Astrocyte of the spinal cord (primary cell): ENCODE results near the gene ELF2.

Source experiments
- DNase-seq: peaks from one replicate; pipeline ENCODE4 v3.0.0; 2011; ENCODE audit warnings: low read depth, low spot score
- H3K4me3 ChIP-seq: 2 replicates; pipeline ENCODE4 v1.5.1; 2011; ENCODE audit warnings: low read depth, mild to moderate bottlenecking, low read length, moderate library complexity
- in situ Hi-C: cut with HindIII; loops from 2 replicates; pipeline ENCODE4 v1.10.0; 2017; ENCODE audit warnings: low sequenced_read_pairs
- TF ChIP-seq, protein P1 (sequence below): IDR thresholded peaks from 2 replicates; pipeline ENCODE4 v1.5.1; 2012; ENCODE audit warnings: low read depth, mild to moderate bottlenecking, low read length, inconsistent platforms

ELF2 gene

DNA sequence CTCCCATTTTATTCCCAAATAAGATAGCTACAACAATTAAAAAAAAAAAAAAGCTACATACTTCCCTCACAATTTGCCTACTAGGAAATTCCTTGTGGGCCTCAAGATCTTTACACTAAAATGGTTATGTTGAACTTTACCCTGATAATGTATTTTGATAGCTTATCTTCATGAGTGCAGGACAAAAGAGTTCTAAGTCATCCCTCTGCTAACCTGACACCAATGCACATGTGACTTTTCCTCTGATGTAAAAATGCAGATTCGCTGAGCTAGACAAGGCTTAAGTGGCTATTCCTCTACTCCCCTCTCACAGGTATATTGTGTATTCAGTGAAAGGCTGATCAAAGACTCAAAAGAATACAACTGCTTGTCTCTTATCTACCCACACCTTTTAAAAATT, 22.5 kb downstream of the ELF2 start:
- no peak for DNase-seq
- in situ Hi-C loops: no loop called here
- H3K4me3 ChIP-seq: no peak overlapping the region
- TF ChIP-seq, protein P1, sequence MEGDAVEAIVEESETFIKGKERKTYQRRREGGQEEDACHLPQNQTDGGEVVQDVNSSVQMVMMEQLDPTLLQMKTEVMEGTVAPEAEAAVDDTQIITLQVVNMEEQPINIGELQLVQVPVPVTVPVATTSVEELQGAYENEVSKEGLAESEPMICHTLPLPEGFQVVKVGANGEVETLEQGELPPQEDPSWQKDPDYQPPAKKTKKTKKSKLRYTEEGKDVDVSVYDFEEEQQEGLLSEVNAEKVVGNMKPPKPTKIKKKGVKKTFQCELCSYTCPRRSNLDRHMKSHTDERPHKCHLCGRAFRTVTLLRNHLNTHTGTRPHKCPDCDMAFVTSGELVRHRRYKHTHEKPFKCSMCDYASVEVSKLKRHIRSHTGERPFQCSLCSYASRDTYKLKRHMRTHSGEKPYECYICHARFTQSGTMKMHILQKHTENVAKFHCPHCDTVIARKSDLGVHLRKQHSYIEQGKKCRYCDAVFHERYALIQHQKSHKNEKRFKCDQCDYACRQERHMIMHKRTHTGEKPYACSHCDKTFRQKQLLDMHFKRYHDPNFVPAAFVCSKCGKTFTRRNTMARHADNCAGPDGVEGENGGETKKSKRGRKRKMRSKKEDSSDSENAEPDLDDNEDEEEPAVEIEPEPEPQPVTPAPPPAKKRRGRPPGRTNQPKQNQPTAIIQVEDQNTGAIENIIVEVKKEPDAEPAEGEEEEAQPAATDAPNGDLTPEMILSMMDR: no peak

DNA sequence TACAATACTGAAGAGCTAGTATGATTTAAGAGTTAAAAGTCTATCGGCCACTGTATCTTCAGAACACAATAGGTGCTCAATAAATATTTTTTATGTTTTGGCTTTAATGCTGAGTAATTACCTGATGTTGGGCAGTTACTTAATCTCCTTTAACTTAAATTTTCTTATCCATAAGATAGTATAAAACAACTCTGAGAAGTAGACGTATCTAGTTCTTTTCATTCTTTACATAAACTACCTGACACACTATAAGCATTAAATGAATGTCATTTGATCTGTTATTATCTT, 22.9 kb downstream of the ELF2 start:
- H3K4me3 ChIP-seq: no peak overlapping the region
- TF ChIP-seq, protein P1: no peak
- in situ Hi-C loops: no loop called here
- DNase-seq: no peak

DNA sequence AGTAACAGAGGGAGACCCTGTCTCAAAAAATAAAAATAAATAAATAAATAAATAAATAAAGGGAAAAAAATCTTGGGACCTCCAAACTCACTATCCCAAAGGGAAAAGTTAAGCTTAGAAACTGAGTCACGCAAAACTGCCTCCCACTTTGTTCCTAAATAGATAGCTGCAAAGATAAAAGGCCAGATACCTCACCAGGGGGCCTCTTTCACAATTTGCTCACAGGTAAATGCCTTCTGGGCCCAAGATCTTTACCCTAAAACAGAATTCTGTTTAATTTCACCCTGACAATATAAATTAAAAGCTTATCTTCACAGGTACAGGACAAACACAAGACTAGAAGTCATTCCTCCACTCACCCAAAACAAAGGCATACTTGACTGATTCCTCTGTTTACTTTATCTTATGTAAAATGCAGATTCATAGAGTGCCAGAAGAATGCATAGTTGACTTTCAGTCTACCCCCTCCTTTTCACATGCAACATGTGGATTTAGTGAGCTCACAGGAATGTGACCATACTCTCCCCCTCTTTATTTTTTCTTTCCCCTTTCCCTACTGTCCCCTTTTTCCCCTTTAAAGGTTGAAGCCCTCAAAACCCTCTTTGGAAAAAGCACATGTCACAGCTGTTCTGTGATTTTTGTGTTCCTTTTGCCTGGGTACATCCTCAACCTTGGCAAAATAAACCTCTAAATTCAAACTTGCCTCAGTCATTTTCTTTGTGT, 23.4 kb downstream of the ELF2 start:
- TF ChIP-seq, protein P1: no peak
- in situ Hi-C loops: no loop called here
- DNase-seq: no peak
- no peak overlapping the region for H3K4me3 ChIP-seq

DNA sequence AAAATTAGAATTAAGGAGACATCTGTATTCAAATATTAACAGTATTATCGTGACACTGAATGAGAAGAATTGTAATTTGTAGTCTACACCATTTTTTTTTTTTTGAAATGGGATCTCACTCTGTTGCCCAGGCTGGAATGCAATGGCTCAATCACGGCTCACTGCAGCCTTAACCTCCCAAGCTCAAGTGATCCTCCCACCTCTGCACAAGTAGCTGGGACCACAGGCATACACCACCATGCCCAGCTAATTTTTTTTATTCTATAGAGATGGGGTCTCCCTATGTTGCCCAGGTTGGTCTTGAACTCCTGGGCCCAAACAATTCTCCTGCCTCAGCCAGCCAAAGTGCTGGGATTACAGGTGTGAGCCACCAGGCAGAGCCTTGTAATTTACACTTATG, 24.8 kb downstream of the ELF2 start:
- in situ Hi-C loops: no loop called here
- no peak overlapping the region for H3K4me3 ChIP-seq
- DNase-seq: no peak
- TF ChIP-seq, protein P1: no peak

DNA sequence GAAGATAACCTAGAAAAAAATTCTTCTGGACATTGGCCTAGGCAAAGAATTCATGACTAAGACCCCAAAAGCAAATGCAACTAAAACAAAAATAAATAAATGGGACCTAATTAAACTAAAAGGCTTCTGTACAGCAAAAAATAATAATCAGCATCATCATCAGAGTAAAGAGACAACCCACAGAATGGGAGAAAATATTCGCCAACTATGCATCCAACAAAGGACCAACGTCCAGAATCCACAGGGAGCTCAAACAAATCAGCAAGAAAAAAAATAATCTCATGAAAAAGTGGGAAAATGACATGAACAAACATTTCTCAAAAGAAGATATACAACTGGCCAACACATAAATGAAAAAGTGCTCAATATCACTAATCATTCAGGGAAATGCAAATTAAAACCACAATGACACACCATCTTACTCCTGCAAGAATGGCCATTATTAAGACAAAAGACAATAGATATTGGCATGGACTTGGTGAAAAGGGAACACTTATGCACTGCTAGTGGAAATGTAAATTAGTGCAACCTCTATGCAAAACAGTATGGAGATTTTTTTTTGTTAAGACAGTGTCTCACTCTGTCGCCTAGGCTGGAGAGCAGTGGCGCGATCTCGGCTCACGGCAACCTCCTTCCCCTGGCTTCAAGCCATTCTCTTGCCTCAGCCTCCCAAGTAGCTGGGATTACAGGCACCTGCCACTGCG, 29.9 kb downstream of the ELF2 start:
- DNase-seq: no peak
- in situ Hi-C loops: no loop called here
- H3K4me3 ChIP-seq: no peak overlapping the region
- TF ChIP-seq, protein P1: no peak

DNA sequence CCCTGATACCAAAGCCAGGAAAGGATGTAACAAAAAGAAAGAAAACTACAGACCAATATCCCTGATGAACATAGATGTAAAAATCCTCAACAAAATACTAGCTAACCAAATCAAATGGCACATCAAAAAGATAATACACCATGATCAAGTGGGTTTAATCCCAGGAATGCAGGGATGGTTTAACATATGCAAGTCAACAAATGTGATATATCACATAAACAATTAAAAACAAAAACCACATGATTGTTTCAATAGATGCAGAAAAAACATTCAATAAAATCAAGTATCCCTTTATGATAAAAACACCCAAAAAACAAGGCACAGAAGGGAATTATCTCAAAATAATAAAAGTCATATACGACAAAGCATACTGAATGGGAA, 31.5 kb downstream of the ELF2 start:
- H3K4me3 ChIP-seq: no peak overlapping the region
- in situ Hi-C loops: no loop called here
- TF ChIP-seq, protein P1: no peak
- no peak for DNase-seq
